HG03521 (cell line): Measurements from ENCODE around the gene SIGLEC7.
"Not testable (repeated sequence)": the region's sequence is repeated elsewhere in the genome, so short reads cannot be mapped to it uniquely, and the experiment has no call there.

Source experiments
- ATAC-seq: cut with Tn5 transposase; IDR thresholded peaks from one replicate; pipeline ENCODE4 v1.9.1; 2021; ENCODE audit warnings: mild to moderate bottlenecking, moderate library complexity; ENCODE audit not compliant: unreplicated experiment

The SIGLEC7 gene

DNA sequence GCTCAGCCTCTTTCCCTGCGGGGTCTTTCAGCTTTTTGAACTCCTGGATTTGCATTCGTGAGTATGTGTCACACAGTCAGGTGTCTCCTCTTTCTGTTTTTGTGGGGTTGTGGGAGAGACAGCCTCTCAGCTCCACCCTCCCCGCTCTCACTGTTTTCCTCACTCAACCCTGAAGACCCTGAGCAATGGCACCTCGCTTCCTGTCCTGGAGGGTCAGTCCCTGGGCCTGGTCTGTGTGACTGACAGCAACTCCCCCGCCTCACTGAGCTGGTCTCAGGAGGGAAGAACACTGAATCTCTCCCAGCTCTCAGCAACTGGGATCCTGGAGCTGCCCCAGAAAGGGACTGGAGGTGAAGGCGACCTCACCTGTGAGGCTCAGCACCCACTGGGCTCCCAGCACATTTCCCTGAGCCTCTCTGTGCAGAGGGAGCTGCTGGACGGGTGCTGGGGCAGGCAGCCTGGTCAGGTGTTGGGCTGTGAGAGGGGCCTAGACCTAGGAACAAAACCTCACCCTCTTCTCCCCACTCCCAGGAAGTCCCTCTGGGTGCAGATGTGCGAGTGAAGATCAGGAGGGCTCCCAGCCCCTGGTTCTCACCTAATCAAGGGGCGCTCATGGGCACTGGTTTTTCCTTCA, 4.2 kb upstream of the SIGLEC7 start:
- ATAC-seq, result no peak

- no peak for ATAC-seq
Observed at GRCh38 chr19:51138549-51138979, 3.5 kb upstream of the SIGLEC7 start.

GRCh38 chr19:51139299-51140014, 2.6 kb upstream of the SIGLEC7 start:
- ATAC-seq, result no peak

DNA sequence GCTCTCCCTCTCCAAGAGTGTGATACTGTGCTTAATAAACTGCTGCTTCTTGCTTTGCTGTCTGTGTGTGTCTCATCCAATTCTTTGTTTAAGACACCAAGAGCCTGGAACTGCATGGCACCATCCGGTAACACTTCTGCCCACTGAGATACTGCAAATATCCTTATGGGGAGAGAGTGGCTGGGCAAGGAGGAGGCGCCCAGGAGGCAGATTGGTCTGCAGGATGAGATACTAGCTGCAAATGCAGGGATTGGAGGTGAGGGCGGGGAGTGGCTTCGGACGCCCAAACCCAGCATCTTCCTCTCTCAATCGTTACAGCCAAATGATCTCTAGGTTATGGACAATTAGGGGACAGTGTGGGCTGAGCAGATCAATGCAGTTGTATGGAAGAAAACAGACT, 1.7 kb upstream of the SIGLEC7 start:
- ATAC-seq, result no peak

- no peak for ATAC-seq
Observed at GRCh38 chr19:51141181-51141580, 920 bp upstream of the SIGLEC7 start.

- ATAC-seq, result not testable (repeated sequence)
Observed at GRCh38 chr19:51142809-51143475, 841 bp downstream of the SIGLEC7 start.

DNA sequence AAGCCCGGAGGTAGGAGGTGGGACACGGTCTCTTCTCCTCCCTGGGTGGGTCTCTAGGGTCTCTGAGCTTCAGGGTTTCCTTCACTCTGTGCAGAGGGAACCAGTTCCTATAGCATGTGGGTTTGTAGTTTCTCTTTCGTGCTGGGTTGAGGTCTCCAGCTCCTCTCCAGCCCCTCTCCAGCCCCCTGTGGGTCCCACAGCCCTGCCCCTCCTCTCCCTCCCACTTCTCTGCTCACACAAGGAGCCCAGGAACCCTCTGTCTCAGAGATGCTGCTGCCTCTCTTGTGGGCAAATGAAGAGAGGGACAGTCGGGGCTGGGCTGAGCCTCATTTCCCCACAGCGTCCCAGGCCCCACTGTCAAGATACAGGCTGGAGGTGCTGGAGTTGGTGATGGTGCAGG, 1.4 kb downstream of the SIGLEC7 start:
- no peak for ATAC-seq

DNA sequence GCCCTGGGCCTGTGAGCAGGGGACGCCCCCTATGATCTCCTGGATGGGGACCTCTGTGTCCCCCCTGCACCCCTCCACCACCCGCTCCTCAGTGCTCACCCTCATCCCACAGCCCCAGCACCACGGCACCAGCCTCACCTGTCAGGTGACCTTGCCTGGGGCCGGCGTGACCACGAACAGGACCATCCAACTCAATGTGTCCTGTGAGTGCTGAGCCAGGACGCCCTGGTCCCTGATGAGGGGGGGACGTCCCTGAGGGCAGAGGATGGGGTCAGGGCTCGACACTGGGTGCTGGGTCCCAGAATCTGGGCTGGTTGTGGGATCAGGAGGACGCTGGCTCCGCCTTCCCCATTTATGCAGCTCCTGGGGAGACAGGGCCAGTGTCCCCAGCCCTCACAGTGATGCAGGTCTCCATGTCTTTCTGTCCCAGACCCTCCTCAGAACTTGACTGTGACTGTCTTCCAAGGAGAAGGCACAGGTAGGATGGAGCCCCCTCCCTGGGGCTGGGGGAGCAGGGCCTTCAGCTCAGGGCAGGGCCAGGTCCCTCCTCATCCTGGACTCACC, 2.5 kb downstream of the SIGLEC7 start:
- no peak for ATAC-seq

GRCh38 chr19:51145916-51146493, 3.9 kb downstream of the SIGLEC7 start:
- ATAC-seq, result no peak

DNA sequence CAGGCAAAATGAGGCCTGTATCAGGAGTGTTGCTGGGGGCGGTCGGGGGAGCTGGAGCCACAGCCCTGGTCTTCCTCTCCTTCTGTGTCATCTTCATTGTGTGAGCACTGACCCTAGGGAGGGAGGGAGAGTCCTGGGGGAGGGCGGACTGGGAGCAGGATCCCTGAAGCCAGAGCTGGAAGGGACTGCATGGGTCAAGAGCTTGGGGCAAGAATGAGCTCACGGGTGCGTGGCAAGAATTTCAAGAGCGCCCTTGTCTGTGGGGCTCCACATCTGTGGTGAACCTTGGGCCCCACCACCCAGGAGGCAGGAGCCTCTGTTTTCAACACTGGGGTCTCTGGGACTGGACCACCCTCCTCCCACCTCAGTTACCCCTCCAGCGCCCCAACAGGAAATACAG, 4.7 kb downstream of the SIGLEC7 start:
- ATAC-seq, result no peak

DNA sequence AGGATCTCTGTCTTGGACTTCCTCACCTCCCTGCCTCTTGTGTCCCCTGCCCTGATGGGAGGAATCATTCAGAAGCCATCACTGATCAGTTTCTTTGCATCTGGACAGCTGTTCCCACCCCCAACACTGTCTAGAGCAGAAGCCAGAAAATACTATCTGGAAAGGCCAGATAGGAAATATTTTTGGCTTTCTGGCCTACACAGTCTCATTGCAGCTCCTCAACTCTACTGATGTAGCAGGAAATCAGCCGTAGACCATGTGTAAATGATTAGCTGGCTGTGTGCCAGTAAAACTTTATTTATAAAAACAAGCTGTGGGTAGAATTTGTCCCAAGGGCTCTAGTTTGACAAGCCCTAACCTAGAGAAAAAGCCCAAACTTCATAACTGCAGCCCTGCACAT, 5.6 kb downstream of the SIGLEC7 start:
- ATAC-seq, result no peak

DNA sequence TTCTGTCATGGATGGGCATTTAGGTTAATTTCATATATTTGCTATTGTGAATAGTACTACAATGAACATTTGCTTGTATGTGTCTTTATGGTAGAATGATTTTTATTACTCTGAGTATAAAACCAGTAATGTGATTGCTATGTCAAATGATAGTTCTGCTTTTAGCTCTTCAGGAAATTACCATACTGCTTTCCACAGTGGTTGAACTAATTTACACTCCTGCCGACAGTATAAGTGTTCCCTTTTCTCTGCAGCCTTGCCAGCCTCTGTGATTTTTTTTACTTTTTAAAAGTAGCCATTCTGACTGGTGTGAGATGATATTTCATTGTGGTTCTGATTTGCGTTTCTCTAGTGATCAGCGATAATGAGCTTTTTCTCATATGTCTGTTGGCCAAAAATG, 6.5 kb downstream of the SIGLEC7 start:
- ATAC-seq, result no peak

GRCh38 chr19:51150627-51151026, 8.5 kb downstream of the SIGLEC7 start:
- no peak for ATAC-seq

DNA sequence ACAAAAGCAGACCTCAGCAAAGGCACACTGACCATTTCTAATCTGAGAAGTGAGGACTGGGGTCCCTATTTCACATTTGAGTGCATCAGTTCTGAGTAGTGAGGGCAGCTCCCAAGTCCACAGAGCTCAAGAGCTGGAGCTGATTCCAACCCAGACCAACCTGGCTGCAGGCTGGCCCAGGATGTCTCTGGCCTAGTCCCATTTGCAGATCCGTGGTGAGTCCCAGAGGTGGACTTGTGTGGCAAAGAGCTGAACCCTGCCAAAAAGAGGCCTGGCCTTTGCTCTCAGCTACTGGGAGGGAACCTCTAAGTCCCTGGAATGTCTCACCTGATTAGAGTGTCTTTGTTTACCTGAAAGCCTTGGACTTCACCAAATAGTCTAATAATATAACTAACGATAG, 14.6 kb downstream of the SIGLEC7 start:
- ATAC-seq, result no peak

DNA sequence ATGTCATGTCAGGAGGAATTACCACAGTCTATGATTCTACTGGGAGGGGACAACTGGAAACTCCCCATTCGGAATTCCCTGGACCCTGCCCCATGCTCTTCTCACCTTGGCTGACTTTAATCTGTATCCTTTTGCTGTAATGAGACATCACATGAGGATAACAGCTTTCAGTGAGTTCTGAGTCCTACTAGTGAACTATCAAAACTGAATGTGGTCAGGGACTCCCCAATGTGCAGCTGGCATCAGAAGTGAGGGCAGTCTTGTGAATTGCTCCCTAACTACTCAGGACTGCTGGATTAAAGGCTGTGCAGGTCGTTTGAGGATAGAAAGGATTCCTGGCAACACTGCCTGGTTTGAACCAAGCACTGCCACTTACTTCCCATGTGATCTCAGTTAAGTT, 15.2 kb downstream of the SIGLEC7 start:
- no peak for ATAC-seq

- ATAC-seq, result no peak
Observed at GRCh38 chr19:51158474-51159129, 16.5 kb downstream of the SIGLEC7 start.

DNA sequence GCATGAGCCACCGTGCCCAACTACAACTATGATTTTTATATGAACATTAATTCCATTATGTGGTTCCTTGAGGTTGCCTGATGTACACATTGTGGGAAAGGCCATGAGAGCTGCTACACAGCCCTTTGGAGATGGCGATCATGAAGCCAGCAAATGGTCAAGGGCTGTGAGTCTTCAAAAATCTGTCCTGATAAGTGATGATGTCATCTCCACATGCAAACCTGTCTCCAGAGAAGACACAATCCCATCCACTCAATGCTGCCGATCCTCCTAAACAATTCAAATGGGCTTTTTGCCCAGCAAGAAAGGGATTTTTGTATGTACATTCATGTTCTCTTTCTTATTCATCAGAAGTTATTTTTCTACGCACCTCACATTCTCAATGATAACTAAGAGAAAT, 17.6 kb downstream of the SIGLEC7 start:
- ATAC-seq, result no peak

DNA sequence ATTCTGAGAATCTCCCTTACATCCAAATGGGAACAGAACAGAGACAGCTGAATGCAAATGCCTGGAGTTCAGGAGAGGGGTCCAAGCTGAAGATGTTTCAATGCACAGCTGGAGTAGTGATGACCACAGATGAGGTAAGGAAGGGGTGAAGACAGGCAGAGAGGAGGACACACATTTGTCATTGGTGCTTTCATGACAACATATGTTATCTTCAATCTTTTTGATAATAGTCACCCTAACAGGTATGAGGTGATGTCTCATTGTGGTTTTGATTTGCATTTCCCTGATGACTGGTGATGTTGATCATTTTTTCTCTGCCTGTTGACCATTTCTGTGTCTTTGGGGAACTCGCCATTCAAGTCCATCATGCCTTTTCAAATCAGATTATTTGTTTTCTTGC, 19.2 kb downstream of the SIGLEC7 start:
- no peak for ATAC-seq

DNA sequence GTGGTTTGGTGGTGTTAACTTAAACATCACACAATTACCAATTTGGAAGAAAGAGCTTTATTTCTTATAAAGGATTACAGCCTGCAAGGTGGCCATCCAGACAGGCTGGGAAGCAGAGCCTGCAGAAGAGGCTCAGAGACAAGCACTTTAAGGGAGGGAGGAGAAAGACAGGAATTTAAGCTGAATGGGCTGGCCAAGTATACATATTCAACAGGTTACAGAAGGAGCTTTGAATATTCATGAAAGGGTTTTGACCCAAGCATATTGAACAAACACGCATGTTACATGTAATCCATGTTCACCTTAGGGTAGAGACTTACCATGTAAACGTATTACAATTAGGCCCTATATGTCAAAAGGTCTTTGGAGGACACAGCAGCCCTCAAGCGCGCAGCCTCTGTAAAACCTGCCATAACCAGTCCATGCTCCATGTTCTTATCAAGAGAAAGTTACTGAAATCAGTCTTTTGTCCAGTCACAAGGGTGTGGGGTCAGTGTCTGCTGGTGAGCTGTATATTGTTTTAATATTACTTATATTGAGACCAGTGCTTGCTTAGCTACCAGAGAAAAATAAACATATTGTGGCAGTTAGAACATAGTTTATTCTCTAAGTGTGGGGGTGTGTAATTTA, 19.9 kb downstream of the SIGLEC7 start:
- no peak for ATAC-seq

- ATAC-seq, result no peak
Observed at GRCh38 chr19:51163257-51163656, 21.2 kb downstream of the SIGLEC7 start.

GRCh38 chr19:51164215-51164614, 22.1 kb downstream of the SIGLEC7 start:
- ATAC-seq, result no peak
